ENCODE results near the gene CDS1. TPM values are rescaled to one million over a fixed set of nuclear protein-coding genes. Genes with fewer than 3 reads are reported as not detected.

CDS1 gene
- total and polyA plus RNA-seq, 8 donors, result 2.7 to 7.1 (median 4.4) TPM

DNA sequence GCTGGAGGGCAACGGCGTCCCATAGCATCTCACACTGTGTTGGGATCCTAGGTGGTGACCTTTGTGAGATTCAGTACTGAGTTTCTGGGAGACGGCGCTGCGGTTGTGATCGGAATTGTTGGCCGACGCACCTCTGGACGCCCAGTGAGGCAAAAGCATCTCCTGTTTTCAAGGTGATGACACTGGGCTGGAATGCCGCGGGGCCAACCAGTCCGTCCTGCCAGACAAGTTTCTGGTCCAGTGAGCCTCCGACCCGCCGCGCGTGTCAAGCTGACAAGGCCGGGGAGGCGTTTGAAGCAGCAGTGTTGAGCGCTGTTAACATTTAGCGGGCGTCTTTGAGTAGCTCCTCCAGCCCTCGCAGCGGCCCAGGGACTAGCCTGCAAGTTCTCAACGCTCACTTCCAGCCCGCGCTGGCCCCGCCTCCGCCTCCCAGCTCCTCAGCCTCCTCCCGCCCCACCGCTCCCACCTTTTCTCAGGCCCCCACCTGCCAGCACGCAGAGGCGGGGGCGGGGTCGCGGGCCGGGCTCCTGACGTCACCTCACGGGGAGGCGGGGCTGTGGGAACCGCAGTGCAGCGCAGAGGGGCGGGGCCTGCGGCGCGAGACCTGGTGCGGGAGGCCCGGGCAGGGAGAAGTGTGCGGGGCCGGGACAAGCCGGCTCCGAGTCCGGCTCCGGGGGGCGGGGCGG lies 482 bp upstream of the CDS1 start:
- intact Hi-C loops (cut with DNase I), result no loop called here
- ATAC-seq (peak; percentile 90 to 96 (median 91)), DNase-seq (peak; percentile 96 to 99 (median 97)), FAIRE-seq (no peak)
- Histone ChIP-seq H3K4me1 (peaks cover 6 to 20% (median 11%) of the 10 kb centered on the region in 3 donors), H3K27me3 (no peaks in the 10 kb centered on the region), H3K9me3 (no peaks in the 10 kb centered on the region), H3K4me3 (peak overlapping the region; percentile 71 to 89 (median 83)), H3K27ac (peak overlapping the region; percentile 87 to 90 (median 88)), H3K36me3 (no peaks in the 10 kb centered on the region)
- 1% methylated on average over 46 to 56 of the region's 56 CpGs for WGBS, 2 donors
- TF ChIP-seq, protein P1, sequence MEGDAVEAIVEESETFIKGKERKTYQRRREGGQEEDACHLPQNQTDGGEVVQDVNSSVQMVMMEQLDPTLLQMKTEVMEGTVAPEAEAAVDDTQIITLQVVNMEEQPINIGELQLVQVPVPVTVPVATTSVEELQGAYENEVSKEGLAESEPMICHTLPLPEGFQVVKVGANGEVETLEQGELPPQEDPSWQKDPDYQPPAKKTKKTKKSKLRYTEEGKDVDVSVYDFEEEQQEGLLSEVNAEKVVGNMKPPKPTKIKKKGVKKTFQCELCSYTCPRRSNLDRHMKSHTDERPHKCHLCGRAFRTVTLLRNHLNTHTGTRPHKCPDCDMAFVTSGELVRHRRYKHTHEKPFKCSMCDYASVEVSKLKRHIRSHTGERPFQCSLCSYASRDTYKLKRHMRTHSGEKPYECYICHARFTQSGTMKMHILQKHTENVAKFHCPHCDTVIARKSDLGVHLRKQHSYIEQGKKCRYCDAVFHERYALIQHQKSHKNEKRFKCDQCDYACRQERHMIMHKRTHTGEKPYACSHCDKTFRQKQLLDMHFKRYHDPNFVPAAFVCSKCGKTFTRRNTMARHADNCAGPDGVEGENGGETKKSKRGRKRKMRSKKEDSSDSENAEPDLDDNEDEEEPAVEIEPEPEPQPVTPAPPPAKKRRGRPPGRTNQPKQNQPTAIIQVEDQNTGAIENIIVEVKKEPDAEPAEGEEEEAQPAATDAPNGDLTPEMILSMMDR (IDR thresholded peaks at IDR 0.05), result no peak

DNA sequence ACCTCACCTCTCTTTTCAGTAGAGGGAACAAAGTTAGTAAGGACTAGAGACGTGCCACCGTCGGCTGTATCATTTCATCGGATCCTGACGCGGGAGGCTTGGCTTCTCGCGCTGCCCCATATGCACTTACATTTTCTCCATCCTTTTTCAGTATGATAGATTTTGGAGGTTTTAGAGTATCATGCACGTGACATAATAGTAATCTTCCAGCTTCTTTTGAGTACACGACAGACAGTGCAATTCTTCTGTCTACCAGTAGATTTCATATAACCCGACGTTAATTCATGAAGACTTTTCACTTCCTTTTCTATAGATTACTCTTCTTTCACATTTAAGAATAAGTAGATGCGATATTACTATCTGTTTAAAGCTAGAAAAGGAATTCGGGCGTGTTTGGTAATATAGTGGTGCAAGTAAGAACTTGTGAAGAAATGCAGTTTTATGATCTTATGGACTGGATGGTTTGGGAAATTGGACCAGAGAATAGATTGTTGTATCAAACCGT lies 1.0 kb downstream of the CDS1 start:
- intact Hi-C loops (cut with DNase I), result no loop called here
- WGBS, 2 donors, result 6 to 7% methylated on average over 16 of the region's 16 CpGs
- FAIRE-seq, result no peak
- Histone ChIP-seq H3K4me1 (peaks cover 6 to 20% (median 11%) of the 10 kb centered on the region in 3 donors), H3K27me3 (no peaks in the 10 kb centered on the region), H3K36me3 (no peaks in the 10 kb centered on the region), H3K4me3 (peak overlapping the region; percentile 71 to 89 (median 83)), H3K27ac (peak overlapping the region; percentile 87 to 90 (median 88)), H3K9me3 (no peaks in the 10 kb centered on the region)
- TF ChIP-seq, protein P1 (IDR thresholded peaks at IDR 0.05), result no peak
- DNase-seq, result no peak
- no peak for ATAC-seq

DNA sequence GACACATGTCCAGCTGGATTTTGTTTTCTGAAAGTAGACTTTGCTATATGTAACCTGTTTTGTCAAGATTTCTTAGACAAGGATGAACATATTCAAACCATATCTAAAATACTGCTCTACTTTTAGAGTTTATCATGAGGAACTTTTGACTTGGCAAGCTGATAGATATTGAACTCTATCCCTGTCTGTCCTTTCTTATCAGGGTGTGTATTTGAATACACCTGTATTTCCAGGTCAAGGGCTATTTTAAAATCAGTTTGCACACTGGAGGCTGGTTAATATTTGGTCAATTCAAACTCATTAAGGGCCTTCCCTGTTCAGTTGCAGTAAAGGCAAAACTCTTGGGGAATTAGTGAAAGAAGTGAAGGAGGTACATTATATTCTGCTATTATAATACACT lies 2.3 kb downstream of the CDS1 start:
- H3K27me3 ChIP-seq, result no peaks in the 10 kb centered on the region
- no peaks in the 10 kb centered on the region for H3K36me3 ChIP-seq
- no peaks in the 10 kb centered on the region for H3K9me3 ChIP-seq
- intact Hi-C loops (cut with DNase I), result no loop called here
- FAIRE-seq (no peak), DNase-seq (no peak), ATAC-seq (no peak)
- peaks cover 6 to 20% (median 11%) of the 10 kb centered on the region in 3 donors for H3K4me1 ChIP-seq
- H3K4me3 ChIP-seq, result no peak overlapping the region
- TF ChIP-seq, protein P1 (IDR thresholded peaks at IDR 0.05), result no peak
- H3K27ac ChIP-seq, result no peak overlapping the region

DNA sequence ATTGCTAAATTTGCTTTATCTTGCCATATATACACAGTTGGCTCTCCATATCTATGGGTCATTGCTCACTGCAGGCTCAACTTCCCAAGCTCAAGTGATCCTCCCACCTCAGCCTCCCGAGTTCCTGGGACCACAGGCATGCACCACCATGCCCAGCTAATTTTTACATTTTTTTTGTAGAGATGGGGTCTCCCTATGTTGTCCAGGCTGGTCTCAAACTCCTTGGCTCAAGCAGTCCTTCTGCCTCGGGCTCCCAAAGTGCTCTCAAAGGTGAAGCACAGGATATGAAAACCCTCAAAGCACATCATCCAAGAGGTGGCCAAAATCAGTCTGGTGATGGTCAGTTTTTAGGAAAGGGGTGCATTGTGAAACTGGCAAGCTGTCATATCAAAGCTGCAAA lies 11.8 kb downstream of the CDS1 start:
- 81 to 92% methylated on average over 2 of the region's 2 CpGs for WGBS, 2 donors
- Histone ChIP-seq H3K36me3 (no peaks in the 10 kb centered on the region), H3K4me3 (no peak overlapping the region), H3K27ac (no peak overlapping the region), H3K9me3 (no peaks in the 10 kb centered on the region), H3K4me1 (no peaks in the 10 kb centered on the region), H3K27me3 (no peaks in the 10 kb centered on the region)
- DNase-seq (no peak), FAIRE-seq (no peak), ATAC-seq (no peak)
- TF ChIP-seq, protein P1 (IDR thresholded peaks at IDR 0.05), result no peak
- intact Hi-C loops (cut with DNase I), result no loop called here

DNA sequence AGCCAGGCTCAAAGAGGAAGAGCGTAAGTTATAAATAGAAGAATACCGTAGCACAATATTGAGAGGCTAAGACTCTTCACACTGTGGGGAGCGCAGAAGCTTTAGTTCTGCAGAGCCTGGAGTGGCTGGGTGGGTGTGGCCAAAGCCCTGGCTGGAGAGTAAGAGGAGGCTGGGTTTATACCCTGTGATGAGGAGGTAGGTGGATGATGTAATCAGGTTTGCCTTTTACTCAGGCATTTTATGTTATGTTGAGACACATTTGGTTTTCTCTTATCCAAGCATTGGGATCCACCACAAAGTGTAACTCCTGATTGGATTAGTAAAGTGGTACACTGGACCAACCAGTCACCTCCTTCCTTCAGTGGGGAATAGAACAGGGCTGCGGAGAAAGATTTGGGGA lies 13.9 kb downstream of the CDS1 start:
- no peaks in the 10 kb centered on the region for H3K9me3 ChIP-seq
- WGBS, 2 donors, result 93 to 95% methylated on average over 4 of the region's 4 CpGs
- DNase-seq, result no peak
- no peaks in the 10 kb centered on the region for H3K36me3 ChIP-seq
- TF ChIP-seq, protein P1 (IDR thresholded peaks at IDR 0.05), result no peak
- intact Hi-C loops (cut with DNase I), result no loop called here
- no peak overlapping the region for H3K4me3 ChIP-seq
- peak in 2 of 4 donors; percentile 45 to 56 for ATAC-seq
- no peaks in the 10 kb centered on the region for H3K27me3 ChIP-seq
- FAIRE-seq, result no peak
- no peaks in the 10 kb centered on the region for H3K4me1 ChIP-seq
- H3K27ac ChIP-seq, result no peak overlapping the region

All from pancreas (tissue), 10 donors.